ENCODE results near the gene SEC16A.
"Not testable (repeated sequence)": the region's sequence is repeated elsewhere in the genome, so short reads cannot be mapped to it uniquely, and the experiment has no call there.

Gene SEC16A

DNA sequence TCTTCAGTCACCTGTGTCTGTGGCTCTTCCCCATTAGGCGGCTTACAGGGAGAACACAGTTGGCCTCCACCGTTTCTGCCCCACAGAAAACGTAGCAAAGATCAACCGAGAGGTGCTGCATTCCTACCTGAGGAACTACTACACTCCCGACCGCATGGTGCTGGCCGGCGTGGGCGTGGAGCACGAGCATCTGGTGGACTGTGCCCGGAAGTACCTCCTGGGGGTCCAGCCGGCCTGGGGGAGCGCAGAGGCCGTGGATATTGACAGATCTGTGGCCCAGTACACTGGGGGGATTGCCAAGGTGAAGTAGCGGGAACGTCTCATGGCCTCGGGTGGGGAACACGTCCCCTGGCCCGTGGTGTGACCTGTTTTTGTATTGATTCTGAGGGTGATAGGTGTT lies 65.9 kb downstream of the SEC16A start:
- no peak overlapping the region for H3K27ac ChIP-seq (ENCODE audit: low read depth, low read length)
- H3K9me3 ChIP-seq (ENCODE audit: control insufficient read depth in 5 of 5, low read length in 5 of 5), result no peaks in the 10 kb centered on the region
- H3K36me3 ChIP-seq (ENCODE audit: control insufficient read depth in 5 of 5, insufficient read depth in 5 of 5, low read length in 5 of 5), result peaks cover 0 to 92% (median 87%) of the 10 kb centered on the region in 5 donors

GRCh38 chr9:136416427-136416826 lies 66.4 kb downstream of the SEC16A start:
- Histone ChIP-seq H3K9me3 (ENCODE audit: control insufficient read depth in 5 of 5, low read length in 5 of 5) (no peaks in the 10 kb centered on the region), H3K4me3 (ENCODE audit: low read depth in 1 of 5, low read length in 5 of 5) (no peak overlapping the region), H3K9ac (ENCODE audit: low read length in 5 of 5) (no peak overlapping the region), H3K27ac (ENCODE audit: low read depth, low read length) (no peak overlapping the region), H3K36me3 (ENCODE audit: control insufficient read depth in 5 of 5, insufficient read depth in 5 of 5, low read length in 5 of 5) (peaks cover 0 to 87% (median 83%) of the 10 kb centered on the region in 5 donors), H3K4me1 (ENCODE audit: control insufficient read depth in 5 of 5, insufficient read depth in 5 of 5, low read length in 5 of 5) (peaks cover 4 to 8% (median 7%) of the 10 kb centered on the region in 5 donors), H3K27me3 (ENCODE audit: control insufficient read depth in 5 of 5, insufficient read depth in 4 of 5, low read length in 5 of 5) (no peaks in the 10 kb centered on the region)

More for the DNA sequence above, 65.9 kb downstream of the SEC16A start:
- no peaks in the 10 kb centered on the region for H3K27me3 ChIP-seq (ENCODE audit: control insufficient read depth in 5 of 5, insufficient read depth in 4 of 5, low read length in 5 of 5)
- no peak overlapping the region for H3K4me3 ChIP-seq (ENCODE audit: low read depth in 1 of 5, low read length in 5 of 5)
- H3K9ac ChIP-seq (ENCODE audit: low read length in 5 of 5), result no peak overlapping the region
- peaks cover 0 to 3% (median 2%) of the 10 kb centered on the region in 5 donors for H3K4me1 ChIP-seq (ENCODE audit: control insufficient read depth in 5 of 5, insufficient read depth in 5 of 5, low read length in 5 of 5)

GRCh38 chr9:136412962-136413361 lies 69.9 kb downstream of the SEC16A start:
- peaks cover 0 to 56% (median 51%) of the 10 kb centered on the region in 5 donors for H3K36me3 ChIP-seq (ENCODE audit: control insufficient read depth in 5 of 5, insufficient read depth in 5 of 5, low read length in 5 of 5)
- no peak overlapping the region for H3K27ac ChIP-seq (ENCODE audit: low read depth, low read length)

DNA sequence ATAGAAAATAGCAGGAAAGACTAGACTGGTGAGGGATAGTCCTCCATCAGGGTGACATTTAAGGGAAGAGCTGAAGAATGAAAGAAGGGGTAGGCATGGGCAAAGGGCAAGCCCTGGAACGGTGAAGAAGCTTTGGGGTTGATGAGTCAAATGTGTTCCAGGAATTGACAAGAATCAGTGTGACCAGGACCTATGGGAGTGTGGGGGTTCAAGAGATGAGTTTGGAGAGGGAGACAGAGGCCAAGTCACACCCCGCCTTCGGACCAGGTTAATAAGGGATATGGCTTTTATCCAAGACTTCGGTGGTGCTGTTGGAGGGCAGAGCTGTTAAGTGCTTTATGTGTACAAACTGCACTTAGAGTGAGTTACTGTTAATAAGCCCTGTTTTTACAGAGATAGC lies 71.5 kb downstream of the SEC16A start:
- no peaks in the 10 kb centered on the region for H3K9me3 ChIP-seq (ENCODE audit: control insufficient read depth in 5 of 5, low read length in 5 of 5)
- H3K27ac ChIP-seq (ENCODE audit: low read depth, low read length), result no peak overlapping the region
- H3K4me1 ChIP-seq (ENCODE audit: control insufficient read depth in 5 of 5, insufficient read depth in 5 of 5, low read length in 5 of 5), result peaks cover 7 to 32% (median 25%) of the 10 kb centered on the region in 5 donors
- H3K27me3 ChIP-seq (ENCODE audit: control insufficient read depth in 5 of 5, insufficient read depth in 4 of 5, low read length in 5 of 5), result no peaks in the 10 kb centered on the region
- H3K9ac ChIP-seq (ENCODE audit: low read length in 5 of 5), result peak overlapping the region; percentile 22 to 98 (median 95)
- H3K36me3 ChIP-seq (ENCODE audit: control insufficient read depth in 5 of 5, insufficient read depth in 5 of 5, low read length in 5 of 5), result peaks cover 0 to 54% (median 49%) of the 10 kb centered on the region in 5 donors
- peak overlapping the region; percentile 74 to 96 (median 91) for H3K4me3 ChIP-seq (ENCODE audit: low read depth in 1 of 5, low read length in 5 of 5)

More at GRCh38 chr9:136412962-136413361, 69.9 kb downstream of the SEC16A start:
- no peak overlapping the region for H3K9ac ChIP-seq (ENCODE audit: low read length in 5 of 5)
- no peaks in the 10 kb centered on the region for H3K9me3 ChIP-seq (ENCODE audit: control insufficient read depth in 5 of 5, low read length in 5 of 5)
- H3K27me3 ChIP-seq (ENCODE audit: control insufficient read depth in 5 of 5, insufficient read depth in 4 of 5, low read length in 5 of 5), result no peaks in the 10 kb centered on the region
- no peak overlapping the region for H3K4me3 ChIP-seq (ENCODE audit: low read depth in 1 of 5, low read length in 5 of 5)
- peaks cover 7 to 32% (median 25%) of the 10 kb centered on the region in 5 donors for H3K4me1 ChIP-seq (ENCODE audit: control insufficient read depth in 5 of 5, insufficient read depth in 5 of 5, low read length in 5 of 5)

DNA sequence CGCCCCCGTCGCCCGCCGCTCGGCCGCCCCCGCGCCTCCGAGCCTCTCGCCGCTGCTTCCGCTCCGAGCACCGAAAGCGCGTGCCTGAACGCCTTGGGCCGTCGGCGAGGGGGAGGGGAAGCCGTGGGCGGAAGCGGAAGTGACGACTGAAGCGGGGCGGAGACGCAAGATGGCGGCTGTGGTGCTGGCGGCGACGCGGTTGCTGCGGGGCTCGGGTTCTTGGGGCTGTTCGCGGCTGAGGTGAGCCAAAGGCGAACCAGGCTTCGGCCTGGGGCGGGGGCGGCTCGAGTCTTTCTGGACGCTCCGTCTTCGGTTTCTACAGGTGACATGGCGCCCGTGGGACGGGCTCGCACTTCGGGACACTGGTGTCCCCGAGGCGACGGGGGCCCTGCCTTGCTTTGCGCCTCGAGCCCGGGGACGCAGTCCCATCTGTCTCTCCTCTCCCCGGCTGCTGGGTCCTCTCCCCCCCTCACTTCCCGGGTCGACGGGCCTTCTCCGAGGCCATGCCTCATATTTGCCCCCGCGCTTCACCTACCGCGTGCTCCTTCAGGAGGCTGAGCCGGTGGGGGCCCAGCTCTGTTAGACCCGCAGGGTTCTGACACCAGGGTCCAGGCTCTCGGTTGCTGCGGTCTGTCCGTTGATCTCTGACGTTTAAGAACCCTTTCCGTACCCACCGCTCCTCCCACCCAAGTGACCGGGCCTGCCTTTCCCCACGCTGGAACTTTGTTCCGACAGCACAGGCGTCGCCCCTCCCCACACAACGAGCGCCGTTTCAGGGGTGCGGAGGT lies 72.1 kb downstream of the SEC16A start, which contains the start of the genes ENTR1 and PMPCA:
ENTR1 (minus strand) TSS at position 115 of the 788 bp plus-strand sequence. CDS start 217 bp downstream, outside the sequence.
PMPCA (plus strand) TSS at position 159 of the 788 bp plus-strand sequence; CDS start at position 170, 11 bp downstream.
- peak within 1 kb of the TSS; percentile 74 to 96 (median 91) for H3K4me3 ChIP-seq (ENCODE audit: low read depth in 1 of 5, low read length in 5 of 5)
- H3K36me3 ChIP-seq (ENCODE audit: control insufficient read depth in 5 of 5, insufficient read depth in 5 of 5, low read length in 5 of 5), result peaks cover 0 to 50% (median 45%) of the 10 kb centered on the region in 5 donors
- peak within 1 kb of the TSS; percentile 81 for H3K27ac ChIP-seq (ENCODE audit: low read depth, low read length)
- H3K4me1 ChIP-seq (ENCODE audit: control insufficient read depth in 5 of 5, insufficient read depth in 5 of 5, low read length in 5 of 5), result peaks cover 7 to 32% (median 25%) of the 10 kb centered on the region in 5 donors
- no peaks in the 10 kb centered on the region for H3K9me3 ChIP-seq (ENCODE audit: control insufficient read depth in 5 of 5, low read length in 5 of 5)
- no peaks in the 10 kb centered on the region for H3K27me3 ChIP-seq (ENCODE audit: control insufficient read depth in 5 of 5, insufficient read depth in 4 of 5, low read length in 5 of 5)
- peak within 1 kb of the TSS; percentile 22 to 98 (median 95) for H3K9ac ChIP-seq (ENCODE audit: low read length in 5 of 5)

DNA sequence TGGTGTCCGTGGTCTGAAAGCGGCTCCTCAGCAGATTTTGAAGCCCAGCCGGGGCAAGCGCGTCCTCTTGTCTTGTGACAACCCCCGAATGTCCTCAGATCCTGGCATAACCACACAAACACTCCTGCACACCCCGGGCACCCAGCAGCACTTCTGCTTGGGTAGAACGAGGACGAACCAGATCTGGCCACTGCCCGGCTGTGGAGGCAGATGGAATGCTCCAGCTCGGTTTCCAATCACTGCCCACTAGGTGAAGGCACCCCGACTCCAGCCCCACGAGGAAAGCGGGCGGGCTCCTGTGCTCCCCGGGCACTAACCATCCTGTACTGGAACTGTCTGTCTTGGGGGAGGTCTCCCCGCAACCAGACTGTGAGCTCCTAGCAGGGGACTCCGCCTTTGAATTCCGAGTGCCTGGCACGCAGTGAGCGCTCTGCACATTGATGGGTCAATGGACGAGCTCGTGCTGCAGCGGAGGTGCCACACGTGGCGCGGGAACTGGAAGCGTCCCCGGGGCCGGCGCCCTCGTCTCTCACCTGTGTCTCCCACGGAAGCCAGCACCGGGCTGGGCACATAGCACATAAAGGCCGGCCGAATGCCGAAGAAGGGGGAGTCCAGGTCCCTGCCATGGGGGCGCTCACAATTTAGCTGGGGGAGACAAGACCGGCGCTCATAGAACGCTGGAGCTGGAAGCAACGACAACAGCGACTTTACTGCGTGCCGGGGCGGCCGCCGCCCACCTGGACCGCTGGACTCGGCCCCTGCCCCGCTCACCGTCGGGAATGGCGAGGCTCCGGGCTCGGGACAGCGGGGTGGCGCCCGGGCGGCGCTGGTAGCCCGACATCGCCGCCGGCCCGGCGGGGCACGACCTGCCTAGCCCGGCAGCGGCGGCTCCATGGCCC lies 73.0 kb downstream of the SEC16A start:
- Histone ChIP-seq H3K9me3 (ENCODE audit: control insufficient read depth in 5 of 5, low read length in 5 of 5) (no peaks in the 10 kb centered on the region), H3K4me3 (ENCODE audit: low read depth in 1 of 5, low read length in 5 of 5) (peak overlapping the region; percentile 59 to 96 (median 77)), H3K36me3 (ENCODE audit: control insufficient read depth in 5 of 5, insufficient read depth in 5 of 5, low read length in 5 of 5) (peaks cover 0 to 51% (median 44%) of the 10 kb centered on the region in 5 donors), H3K4me1 (ENCODE audit: control insufficient read depth in 5 of 5, insufficient read depth in 5 of 5, low read length in 5 of 5) (peaks cover 7 to 32% (median 25%) of the 10 kb centered on the region in 5 donors), H3K27ac (ENCODE audit: low read depth, low read length) (peak overlapping the region; percentile 57), H3K27me3 (ENCODE audit: control insufficient read depth in 5 of 5, insufficient read depth in 4 of 5, low read length in 5 of 5) (no peaks in the 10 kb centered on the region), H3K9ac (ENCODE audit: low read length in 5 of 5) (peak overlapping the region in 4 of 5 donors; percentile 74 to 85 (median 82))

GRCh38 chr9:136407911-136408310 lies 74.9 kb downstream of the SEC16A start:
- H3K9me3 ChIP-seq (ENCODE audit: control insufficient read depth in 5 of 5, low read length in 5 of 5), result no peaks in the 10 kb centered on the region
- H3K27me3 ChIP-seq (ENCODE audit: control insufficient read depth in 5 of 5, insufficient read depth in 4 of 5, low read length in 5 of 5), result no peaks in the 10 kb centered on the region
- H3K9ac ChIP-seq (ENCODE audit: low read length in 5 of 5), result no peak overlapping the region
- H3K4me1 ChIP-seq (ENCODE audit: control insufficient read depth in 5 of 5, insufficient read depth in 5 of 5, low read length in 5 of 5), result peaks cover 7 to 32% (median 23%) of the 10 kb centered on the region in 5 donors
- peaks cover 0 to 47% (median 41%) of the 10 kb centered on the region in 5 donors for H3K36me3 ChIP-seq (ENCODE audit: control insufficient read depth in 5 of 5, insufficient read depth in 5 of 5, low read length in 5 of 5)
- no peak overlapping the region for H3K27ac ChIP-seq (ENCODE audit: low read depth, low read length)
- no peak overlapping the region for H3K4me3 ChIP-seq (ENCODE audit: low read depth in 1 of 5, low read length in 5 of 5)

GRCh38 chr9:136407061-136407460 lies 75.8 kb downstream of the SEC16A start:
- Histone ChIP-seq H3K36me3 (ENCODE audit: control insufficient read depth in 5 of 5, insufficient read depth in 5 of 5, low read length in 5 of 5) (peaks cover 0 to 48% (median 42%) of the 10 kb centered on the region in 5 donors), H3K4me1 (ENCODE audit: control insufficient read depth in 5 of 5, insufficient read depth in 5 of 5, low read length in 5 of 5) (peaks cover 7 to 31% (median 23%) of the 10 kb centered on the region in 5 donors)
- not testable (repeated sequence) for H3K9ac ChIP-seq (ENCODE audit: low read length in 5 of 5); H3K27ac ChIP-seq (ENCODE audit: low read depth, low read length); H3K27me3 ChIP-seq (ENCODE audit: control insufficient read depth in 5 of 5, insufficient read depth in 4 of 5, low read length in 5 of 5); H3K9me3 ChIP-seq (ENCODE audit: control insufficient read depth in 5 of 5, low read length in 5 of 5); H3K4me3 ChIP-seq (ENCODE audit: low read depth in 1 of 5, low read length in 5 of 5)

DNA sequence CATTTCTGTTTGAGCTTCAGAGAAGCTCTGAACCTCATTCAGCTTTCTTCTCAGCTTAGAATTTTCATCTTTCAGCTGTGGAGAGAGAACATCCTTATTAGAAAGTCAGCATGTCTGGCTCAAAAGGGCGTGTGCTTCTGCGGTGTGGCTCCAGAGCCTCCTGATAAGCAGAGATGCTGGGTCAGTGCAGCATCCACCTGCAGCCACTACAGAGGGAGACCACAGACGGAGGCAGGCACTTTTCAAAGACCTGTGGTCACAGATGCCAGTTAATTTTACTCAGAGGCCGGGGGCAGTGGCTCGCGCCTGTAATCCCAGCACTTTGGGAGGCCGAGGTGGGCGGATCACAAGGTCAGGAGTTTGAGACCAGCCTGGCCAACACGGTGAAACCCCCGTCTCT lies 76.9 kb downstream of the SEC16A start:
- not testable (repeated sequence) for H3K27me3 ChIP-seq (ENCODE audit: control insufficient read depth in 5 of 5, insufficient read depth in 4 of 5, low read length in 5 of 5); H3K4me3 ChIP-seq (ENCODE audit: low read depth in 1 of 5, low read length in 5 of 5); H3K9ac ChIP-seq (ENCODE audit: low read length in 5 of 5); H3K9me3 ChIP-seq (ENCODE audit: control insufficient read depth in 5 of 5, low read length in 5 of 5); H3K27ac ChIP-seq (ENCODE audit: low read depth, low read length)
- H3K36me3 ChIP-seq (ENCODE audit: control insufficient read depth in 5 of 5, insufficient read depth in 5 of 5, low read length in 5 of 5), result peaks cover 0 to 52% (median 43%) of the 10 kb centered on the region in 5 donors
- peaks cover 0 to 19% (median 13%) of the 10 kb centered on the region in 5 donors for H3K4me1 ChIP-seq (ENCODE audit: control insufficient read depth in 5 of 5, insufficient read depth in 5 of 5, low read length in 5 of 5)

Data from subcutaneous abdominal adipose tissue (tissue), 5 donors.